Sigmoid colon (tissue), 4 donors: Measurements from ENCODE around the gene RASAL1.
A peak's percentile ranks its signal among the peaks of the same experiment; 100 is the strongest.

Experiments used
- CTCF ChIP-seq, 4 experiments: fragments of 450-650 bp in 3 of 4; fragments of 200-600 bp in 1 of 4; IDR thresholded peaks; one replicate each; pipeline ENCODE4 v1.5.1; 2016 to 2019; ENCODE audit warnings: antibody characterized with exemption in 4 of 4, mild to moderate bottlenecking in 3 of 4, moderate library complexity in 2 of 4
- POLR2A ChIP-seq, 2 donors: fragments of 450-650 bp; IDR thresholded peaks; one replicate each; pipeline ENCODE4 v1.6.1; 2016; ENCODE audit warnings: antibody characterized with exemption in 2 of 2, mild to moderate bottlenecking in 2 of 2, moderate library complexity in 2 of 2
- POLR2AphosphoS5 ChIP-seq, 4 donors: sonication (generic); formaldehyde crosslinking; IDR thresholded peaks; one replicate each; pipeline ENCODE4 v1.6.1; 2017; ENCODE audit warnings: antibody characterized with exemption in 4 of 4

GRCh38 chr12:113083863-113084435, 51.6 kb downstream of the RASAL1 start:
- peak in 1 of 4 donors; percentile 16 for TF ChIP-seq POLR2AphosphoS5 (IDR thresholded peaks at IDR 0.05)
- no peak for TF ChIP-seq POLR2A (IDR thresholded peaks at IDR 0.05)
- no peak for TF ChIP-seq CTCF (IDR thresholded peaks at IDR 0.05)
